Gastroesophageal sphincter (tissue), 4 donors: ENCODE data around the gene FHOD3. TPM values are rescaled to one million over a fixed set of nuclear protein-coding genes. Genes with fewer than 3 reads are reported as not detected.

Source experiments
- ATAC-seq: fragments of 150-250 bp; one replicate; pipeline ENCODE4 v1.9.1; 2016; ENCODE audit warnings: mild to moderate bottlenecking, moderate library complexity
- H3K27ac ChIP-seq, 4 donors: fragments of 200-600 bp; sonication (generic) in 3 of 4; 1 replicate in 3 of 4; 2 replicates in 1 of 4; pipeline ENCODE4 v1.5.1; 2016 to 2019
- H3K27me3 ChIP-seq: fragments of 200-600 bp; sonication (generic); one replicate; pipeline ENCODE4 v1.5.1; 2019
- H3K36me3 ChIP-seq, 2 donors: fragments of 200-600 bp; sonication (generic); one replicate each; pipeline ENCODE4 v1.5.1; 2019; ENCODE audit warnings: control low read depth in 1 of 2
- H3K4me1 ChIP-seq, 3 donors: fragments of 200-600 bp; sonication (generic); 1 replicate in 2 of 3; 2 replicates in 1 of 3; pipeline ENCODE4 v1.5.1; 2016 to 2019; ENCODE audit warnings: control low read depth in 2 of 3
- H3K4me3 ChIP-seq, 2 donors: fragments of 200-600 bp; sonication (generic); one replicate each; pipeline ENCODE4 v1.5.1; 2019; ENCODE audit warnings: mild to moderate bottlenecking in 1 of 2, moderate library complexity in 1 of 2
- H3K9me3 ChIP-seq, 3 donors: fragments of 200-600 bp; sonication (generic); one replicate each; pipeline ENCODE4 v1.5.1; 2017 to 2019; ENCODE audit warnings: control low read depth in 2 of 3
- CTCF ChIP-seq, 4 experiments: fragments of 200-600 bp in 2 of 4; fragments of 450-650 bp in 2 of 4; sonication (generic) in 1 of 4; IDR thresholded peaks; one replicate each; pipeline ENCODE4 v1.5.1; 2017 to 2019; ENCODE audit warnings: antibody characterized with exemption in 4 of 4, mild to moderate bottlenecking in 2 of 4, moderate library complexity in 2 of 4
- EP300 ChIP-seq: sonication (generic); formaldehyde crosslinking; IDR thresholded peaks from one replicate; pipeline ENCODE4 v1.6.1; 2017; ENCODE audit warnings: antibody characterized with exemption, mild to moderate bottlenecking
- POLR2A ChIP-seq, 2 donors: fragments of 450-650 bp; IDR thresholded peaks; one replicate each; pipeline ENCODE4 v1.6.1; 2017; ENCODE audit warnings: antibody characterized with exemption in 2 of 2, mild to moderate bottlenecking in 2 of 2, moderate library complexity in 1 of 2
- POLR2AphosphoS5 ChIP-seq: sonication (generic); formaldehyde crosslinking; IDR thresholded peaks from one replicate; pipeline ENCODE4 v1.6.1; 2017; ENCODE audit warnings: antibody characterized with exemption
- WGBS, 2 donors: methylation state at CpG; one replicate each; pipeline ENCODE4 v1.1.5; 2018; ENCODE audit warnings: low coverage in 1 of 2; 5-methylcytosine and 5-hydroxymethylcytosine counted together
- total RNA-seq, 4 donors: library from RNA; depleted of rRNA; stranded (reverse); fragments of >200 nt; gene quantifications; one replicate each; pipeline ENCODE4 v1.1.0, GENCODE V29; 2016

FHOD3 gene
- total RNA-seq, 4 donors from 2014 or later, result 18.4 to 36.7 (median 30.4) TPM

- H3K36me3 ChIP-seq, result no peaks in the 10 kb centered on the region
- no peak for ATAC-seq
- H3K9me3 ChIP-seq, result no peaks in the 10 kb centered on the region
- no peak overlapping the region for H3K4me3 ChIP-seq
- H3K27ac ChIP-seq, result no peak overlapping the region
- TF ChIP-seq POLR2A (IDR thresholded peaks at IDR 0.05), result no peak
- TF ChIP-seq CTCF (IDR thresholded peaks at IDR 0.05), result no peak
- no peak for TF ChIP-seq POLR2AphosphoS5
- TF ChIP-seq EP300, result no peak
- H3K4me1 ChIP-seq, result no peaks in the 10 kb centered on the region
- WGBS, 2 donors, result 75 to 76% methylated on average over 5 of the region's 5 CpGs
- no peaks in the 10 kb centered on the region for H3K27me3 ChIP-seq
Observed at GRCh38 chr18:36592282-36592681, 294.8 kb downstream of the FHOD3 start.

GRCh38 chr18:36593001-36593400, 295.5 kb downstream of the FHOD3 start:
- TF ChIP-seq EP300 (no peak), POLR2A (IDR thresholded peaks at IDR 0.05) (no peak), POLR2AphosphoS5 (no peak), CTCF (IDR thresholded peaks at IDR 0.05) (no peak)
- Histone ChIP-seq H3K27ac (no peak overlapping the region), H3K4me1 (no peaks in the 10 kb centered on the region), H3K27me3 (no peaks in the 10 kb centered on the region), H3K36me3 (no peaks in the 10 kb centered on the region), H3K4me3 (no peak overlapping the region), H3K9me3 (no peaks in the 10 kb centered on the region)
- no peak for ATAC-seq

GRCh38 chr18:36593641-36594040, 296.1 kb downstream of the FHOD3 start:
- no peak overlapping the region for H3K4me3 ChIP-seq
- no peaks in the 10 kb centered on the region for H3K36me3 ChIP-seq
- ATAC-seq, result no peak
- no peak overlapping the region for H3K27ac ChIP-seq
- no peaks in the 10 kb centered on the region for H3K9me3 ChIP-seq
- no peak for TF ChIP-seq POLR2A (IDR thresholded peaks at IDR 0.05)
- TF ChIP-seq CTCF (IDR thresholded peaks at IDR 0.05), result no peak
- TF ChIP-seq EP300, result no peak
- TF ChIP-seq POLR2AphosphoS5, result no peak
- 94 to 100% methylated on average over 1 to 5 of the region's 6 CpGs for WGBS, 2 donors
- H3K27me3 ChIP-seq, result no peaks in the 10 kb centered on the region
- H3K4me1 ChIP-seq, result no peaks in the 10 kb centered on the region

GRCh38 chr18:36594621-36595020, 297.1 kb downstream of the FHOD3 start:
- TF ChIP-seq POLR2A (IDR thresholded peaks at IDR 0.05) (no peak), CTCF (IDR thresholded peaks at IDR 0.05) (no peak), EP300 (no peak), POLR2AphosphoS5 (no peak)
- H3K4me1 ChIP-seq, result no peaks in the 10 kb centered on the region
- no peaks in the 10 kb centered on the region for H3K36me3 ChIP-seq
- H3K27ac ChIP-seq, result no peak overlapping the region
- WGBS, 2 donors, result 81 to 89% methylated on average over 1 to 4 of the region's 9 CpGs
- no peak overlapping the region for H3K4me3 ChIP-seq
- no peak for ATAC-seq
- H3K9me3 ChIP-seq, result no peaks in the 10 kb centered on the region
- no peaks in the 10 kb centered on the region for H3K27me3 ChIP-seq

GRCh38 chr18:36595046-36595817, 297.7 kb downstream of the FHOD3 start:
- Histone ChIP-seq H3K9me3 (no peaks in the 10 kb centered on the region), H3K27me3 (no peaks in the 10 kb centered on the region), H3K4me3 (no peak overlapping the region), H3K27ac (no peak overlapping the region), H3K4me1 (no peaks in the 10 kb centered on the region), H3K36me3 (no peaks in the 10 kb centered on the region)
- WGBS, 2 donors, result 66 to 87% methylated on average over 8 to 9 of the region's 10 CpGs
- no peak for ATAC-seq
- no peak for TF ChIP-seq EP300
- TF ChIP-seq POLR2AphosphoS5, result no peak
- TF ChIP-seq POLR2A (IDR thresholded peaks at IDR 0.05), result no peak
- TF ChIP-seq CTCF (IDR thresholded peaks at IDR 0.05), result no peak
